DND-41 (cell line): Measurements from ENCODE around the gene MAP7.

Experiments
- EZH2 ChIP-seq: IDR thresholded peaks from 3 replicates; pipeline ENCODE4 v1.6.1; 2012; ENCODE audit warnings: borderline replicate concordance, low read depth, mild to moderate bottlenecking, moderate library complexity, low read length, inconsistent platforms; ENCODE audit not compliant: severe bottlenecking
- TF ChIP-seq, protein P1 (sequence below): IDR thresholded peaks from 2 replicates; pipeline ENCODE4 v1.5.1; 2012; ENCODE audit warnings: borderline replicate concordance, low read length, moderate library complexity, mild to moderate bottlenecking; ENCODE audit not compliant: poor library complexity, severe bottlenecking; ENCODE audit errors: extremely low read depth

- TF ChIP-seq, protein P1, sequence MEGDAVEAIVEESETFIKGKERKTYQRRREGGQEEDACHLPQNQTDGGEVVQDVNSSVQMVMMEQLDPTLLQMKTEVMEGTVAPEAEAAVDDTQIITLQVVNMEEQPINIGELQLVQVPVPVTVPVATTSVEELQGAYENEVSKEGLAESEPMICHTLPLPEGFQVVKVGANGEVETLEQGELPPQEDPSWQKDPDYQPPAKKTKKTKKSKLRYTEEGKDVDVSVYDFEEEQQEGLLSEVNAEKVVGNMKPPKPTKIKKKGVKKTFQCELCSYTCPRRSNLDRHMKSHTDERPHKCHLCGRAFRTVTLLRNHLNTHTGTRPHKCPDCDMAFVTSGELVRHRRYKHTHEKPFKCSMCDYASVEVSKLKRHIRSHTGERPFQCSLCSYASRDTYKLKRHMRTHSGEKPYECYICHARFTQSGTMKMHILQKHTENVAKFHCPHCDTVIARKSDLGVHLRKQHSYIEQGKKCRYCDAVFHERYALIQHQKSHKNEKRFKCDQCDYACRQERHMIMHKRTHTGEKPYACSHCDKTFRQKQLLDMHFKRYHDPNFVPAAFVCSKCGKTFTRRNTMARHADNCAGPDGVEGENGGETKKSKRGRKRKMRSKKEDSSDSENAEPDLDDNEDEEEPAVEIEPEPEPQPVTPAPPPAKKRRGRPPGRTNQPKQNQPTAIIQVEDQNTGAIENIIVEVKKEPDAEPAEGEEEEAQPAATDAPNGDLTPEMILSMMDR = no peak
- no peak for TF ChIP-seq EZH2
Measured at GRCh38 chr6:136309171-136309570, 241.1 kb downstream of the MAP7 start.
